GM20000 (cell line): ENCODE results near the gene POLR3E.

ENCODE experiments used
- DNase-seq: peaks from one replicate; pipeline ENCODE4 v3.0.0; 2012; ENCODE audit warnings: low spot score
- CTCF ChIP-seq: IDR thresholded peaks from 2 replicates; pipeline ENCODE4 v1.5.1; 2012; ENCODE audit warnings: mild to moderate bottlenecking, control low read depth; ENCODE audit errors: extremely low read depth, missing control alignments

Gene POLR3E

GRCh38 chr16:22379656-22380055 is 82.4 kb downstream of the POLR3E start:
- TF ChIP-seq CTCF, result no peak
- DNase-seq, result no peak

GRCh38 chr16:22380529-22380928 is 83.3 kb downstream of the POLR3E start:
- TF ChIP-seq CTCF, result no peak
- DNase-seq, result no peak

GRCh38 chr16:22381392-22381791 is 84.2 kb downstream of the POLR3E start:
- TF ChIP-seq CTCF, result no peak
- no peak for DNase-seq

GRCh38 chr16:22383827-22384226 is 86.6 kb downstream of the POLR3E start:
- no peak for TF ChIP-seq CTCF
- DNase-seq, result no peak
